HG02852 (cell line): ENCODE measurements around the gene TRIM56.
"Not testable (repeated sequence)": the region's sequence is repeated elsewhere in the genome, so short reads cannot be mapped to it uniquely, and the experiment has no call there.

Experiments used
- ATAC-seq: cut with Tn5 transposase; IDR thresholded peaks from one replicate; pipeline ENCODE4 v1.9.1; 2021; ENCODE audit warnings: mild to moderate bottlenecking, moderate library complexity; ENCODE audit not compliant: unreplicated experiment

TRIM56 gene

DNA sequence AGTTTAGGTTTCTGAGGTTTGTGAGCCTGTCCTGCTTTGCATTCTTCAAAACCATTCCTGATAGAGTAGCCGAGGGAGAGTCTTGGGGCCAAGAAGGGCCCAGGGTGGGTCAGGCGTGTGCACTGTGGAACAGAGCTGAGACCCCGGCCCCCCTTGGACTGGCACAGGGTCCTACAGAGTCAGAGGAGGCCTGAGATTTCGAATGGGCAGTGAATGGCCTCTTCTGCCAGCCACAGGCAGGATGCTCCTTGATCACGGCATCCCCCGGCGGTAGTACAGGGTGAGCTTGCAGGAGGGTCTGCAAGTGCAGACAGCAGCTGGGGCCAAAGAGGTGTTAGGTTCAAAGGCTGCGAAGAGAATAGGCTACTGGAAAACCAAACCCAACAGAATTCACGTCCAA is 4.6 kb downstream of the TRIM56 start:
- ATAC-seq = no peak

DNA sequence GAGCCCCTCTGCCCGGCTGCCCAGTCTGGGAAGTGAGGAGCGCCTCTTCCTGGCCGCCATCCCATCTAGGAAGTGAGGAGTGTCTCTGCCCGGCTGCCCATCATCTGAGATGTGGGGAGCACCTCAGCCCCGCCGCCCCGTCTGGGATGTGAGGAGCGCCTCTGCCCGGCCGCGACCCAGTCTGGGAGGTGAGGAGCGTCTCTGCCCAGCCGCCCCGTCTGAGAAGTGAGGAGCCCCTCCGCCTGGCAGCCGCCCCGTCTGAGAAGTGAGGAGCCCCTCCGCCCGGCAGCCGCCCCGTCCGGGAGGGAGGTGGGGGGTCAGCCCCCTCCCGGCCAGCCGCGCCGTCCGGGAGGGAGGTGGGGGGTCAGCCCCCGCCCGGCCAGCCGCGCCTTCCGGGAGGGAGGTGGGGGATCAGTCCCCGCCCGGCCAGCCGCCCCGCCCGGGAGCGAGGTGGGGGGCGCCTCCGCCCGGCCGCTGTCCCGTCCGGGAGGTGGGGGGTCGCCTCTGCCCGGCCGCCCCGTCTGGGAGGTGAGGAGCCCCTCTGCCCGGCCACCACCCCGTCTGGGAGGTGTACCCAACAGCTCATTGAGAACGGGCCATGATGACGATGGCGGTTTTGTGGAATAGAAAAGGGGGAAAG is 7.1 kb downstream of the TRIM56 start:
- not testable (repeated sequence) for ATAC-seq

DNA sequence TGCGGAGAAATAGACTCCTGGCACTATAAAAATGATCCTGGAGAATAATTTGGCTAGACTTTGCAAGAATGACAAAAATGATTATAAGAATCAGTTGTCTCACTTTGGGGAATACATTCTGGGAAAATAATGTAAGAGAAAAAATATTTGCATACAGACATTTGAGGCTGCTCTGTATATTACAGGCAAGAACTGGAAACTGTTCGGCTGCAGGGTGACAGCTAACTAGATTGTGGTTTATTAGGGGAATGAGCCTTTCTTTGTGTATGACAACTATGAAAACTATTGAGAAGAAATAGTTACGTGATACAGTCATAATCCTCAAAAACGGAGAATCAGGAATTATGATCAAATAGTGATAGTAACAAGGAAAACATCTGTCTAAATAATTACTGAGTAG is 8.6 kb downstream of the TRIM56 start:
- ATAC-seq = no peak

DNA sequence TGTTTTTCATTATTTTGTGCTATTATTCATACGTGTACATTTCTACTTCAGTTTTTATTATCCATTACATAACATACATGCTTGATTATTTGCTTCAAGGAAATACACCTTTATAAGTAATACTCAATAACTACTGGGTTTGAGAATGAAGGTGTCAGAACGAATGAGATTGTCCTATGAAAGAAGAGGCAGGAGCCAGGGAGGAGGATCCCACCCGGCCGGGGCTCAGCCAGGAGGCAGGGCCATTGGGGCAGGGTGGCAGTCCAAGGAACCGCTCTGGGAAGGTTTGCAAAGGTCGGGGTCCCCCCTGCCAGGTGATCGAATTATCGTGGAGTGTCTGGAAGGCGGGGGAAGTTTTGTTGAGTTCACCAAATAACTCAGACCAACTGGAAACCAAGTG is 9.1 kb downstream of the TRIM56 start:
- no peak for ATAC-seq

DNA sequence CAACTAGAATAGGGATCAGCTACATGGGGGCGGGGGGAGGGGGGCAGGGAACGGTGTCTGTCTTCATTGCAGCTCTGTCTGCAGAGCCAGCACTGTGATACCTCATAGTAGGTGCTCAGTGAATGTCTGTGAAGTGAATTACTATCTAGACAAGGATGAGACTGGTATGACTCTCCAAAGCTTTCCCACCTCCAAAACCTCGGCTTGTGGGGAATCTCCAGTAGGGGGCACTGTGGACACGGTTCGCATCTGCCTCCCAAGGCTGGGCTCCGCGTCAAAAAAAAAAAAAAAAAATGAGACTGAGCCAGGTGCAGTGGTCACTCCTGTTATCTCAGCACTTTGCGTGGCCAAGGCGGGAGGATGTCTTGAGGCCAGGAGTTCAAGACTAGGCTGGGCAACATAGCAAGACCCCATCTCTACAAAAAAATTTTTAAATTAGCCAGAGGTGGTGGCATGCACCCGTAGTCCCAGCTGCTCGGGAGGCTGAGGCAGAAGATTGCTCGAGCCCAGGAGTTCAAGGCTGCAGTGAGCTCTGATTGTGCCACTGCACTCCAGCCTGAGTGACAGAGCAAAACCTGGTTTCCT is 9.6 kb downstream of the TRIM56 start:
- ATAC-seq = no peak

DNA sequence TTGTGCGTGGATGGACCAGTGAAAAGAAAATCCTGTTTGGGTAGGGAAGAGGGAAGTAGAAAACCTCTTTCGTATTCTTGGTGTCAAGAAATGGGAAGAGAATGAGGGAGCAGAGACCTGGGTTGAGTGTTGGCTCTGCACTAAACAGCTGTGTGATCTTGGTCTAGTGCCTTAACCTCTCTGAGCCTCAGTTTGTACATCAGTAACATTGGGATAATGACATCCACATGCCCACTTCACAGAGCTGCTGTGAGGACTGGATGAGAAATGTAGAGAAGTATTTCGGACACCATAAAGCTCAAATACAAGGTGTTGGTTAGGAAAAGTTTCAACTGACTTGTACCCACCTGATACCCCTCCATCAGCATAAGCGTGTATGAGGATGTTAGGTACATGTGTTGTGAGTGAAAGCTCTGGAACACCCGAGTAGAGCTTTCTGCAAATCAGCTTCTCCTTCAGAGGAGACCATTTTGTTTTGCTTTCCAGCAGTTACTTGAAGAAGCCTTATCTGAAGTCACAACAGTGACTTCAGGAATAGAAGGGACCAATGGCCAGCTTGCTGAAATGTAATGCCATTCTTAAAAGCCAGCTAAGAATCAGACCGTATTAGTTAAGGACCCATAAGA is 11.2 kb downstream of the TRIM56 start:
- no peak for ATAC-seq

DNA sequence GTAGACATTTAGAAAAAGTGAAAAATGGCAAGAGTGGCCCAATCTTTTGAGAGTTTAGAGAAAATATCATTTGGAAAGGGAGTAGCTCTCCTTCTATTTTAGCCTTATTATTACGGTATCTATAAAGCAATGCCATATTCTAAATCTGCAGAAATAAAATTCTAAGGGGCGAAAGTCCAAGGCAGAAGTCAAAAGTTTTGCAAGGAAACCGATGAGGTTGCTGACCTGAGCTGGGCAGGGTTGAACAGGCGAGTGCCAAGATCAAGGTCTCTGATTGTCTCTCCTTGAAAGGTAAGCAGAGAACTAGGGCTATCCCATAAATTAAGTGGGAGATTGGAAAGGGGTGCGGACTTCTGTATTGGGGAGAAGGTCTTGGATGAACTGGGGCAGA is 11.7 kb downstream of the TRIM56 start:
- no peak for ATAC-seq

DNA sequence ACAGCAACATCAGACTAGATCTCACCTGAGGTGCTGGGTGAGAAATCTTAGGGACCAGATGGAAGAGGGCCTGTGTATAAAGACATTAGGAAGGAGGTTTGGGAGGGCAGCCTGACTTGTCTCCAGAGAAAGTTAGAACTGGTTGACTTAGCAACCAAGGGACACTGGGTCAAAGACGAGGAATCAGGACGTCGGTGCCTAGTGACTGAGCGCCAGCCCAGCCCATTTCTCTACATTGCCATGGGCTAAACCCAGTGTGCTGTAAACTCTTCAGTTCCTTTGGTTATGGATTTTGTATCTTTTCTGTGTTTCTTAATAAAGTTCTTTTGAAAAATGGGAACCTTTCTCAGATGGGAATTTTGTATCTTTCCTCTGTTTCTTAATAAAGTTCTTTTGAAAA is 12.3 kb downstream of the TRIM56 start:
- ATAC-seq = no peak

DNA sequence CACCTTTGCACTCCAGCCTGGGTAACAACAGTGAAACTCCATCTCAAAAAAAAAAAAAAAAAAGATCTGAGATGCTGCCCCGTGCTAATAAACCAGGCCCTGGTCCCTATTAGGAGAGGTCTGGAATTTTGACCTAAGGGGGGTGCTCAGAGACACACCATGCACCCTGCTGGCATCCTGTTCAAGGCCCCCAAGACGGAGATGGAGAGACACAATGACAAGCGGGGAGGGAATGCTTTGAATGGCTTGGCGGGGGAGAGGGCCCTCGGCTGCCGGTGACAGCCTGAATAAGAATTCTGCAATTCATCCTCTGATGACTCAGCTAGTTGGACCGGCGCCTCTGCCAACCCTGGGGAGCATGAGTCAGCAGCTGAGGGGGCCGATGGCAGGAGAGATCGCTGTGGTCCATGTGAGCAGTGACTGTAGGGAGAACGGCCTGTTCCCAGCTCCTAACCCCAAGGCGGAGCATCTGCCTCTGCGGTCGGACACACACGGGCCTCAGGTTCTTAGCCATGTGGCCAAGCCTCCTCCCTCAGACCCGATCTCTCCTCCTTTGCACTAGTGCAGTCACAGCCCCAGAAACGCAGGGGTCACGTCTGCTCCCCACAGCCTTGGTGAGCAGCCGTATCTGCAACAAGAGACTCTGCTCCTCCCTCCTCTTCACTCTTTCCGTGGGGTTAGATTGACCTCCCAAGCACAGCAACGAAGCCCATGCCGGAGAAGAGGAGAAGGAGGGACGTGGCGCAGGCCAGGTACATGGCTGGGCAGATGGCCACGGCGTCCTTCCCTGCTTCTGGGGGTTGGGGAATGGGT is 14.9 kb downstream of the TRIM56 start:
- no peak for ATAC-seq

DNA sequence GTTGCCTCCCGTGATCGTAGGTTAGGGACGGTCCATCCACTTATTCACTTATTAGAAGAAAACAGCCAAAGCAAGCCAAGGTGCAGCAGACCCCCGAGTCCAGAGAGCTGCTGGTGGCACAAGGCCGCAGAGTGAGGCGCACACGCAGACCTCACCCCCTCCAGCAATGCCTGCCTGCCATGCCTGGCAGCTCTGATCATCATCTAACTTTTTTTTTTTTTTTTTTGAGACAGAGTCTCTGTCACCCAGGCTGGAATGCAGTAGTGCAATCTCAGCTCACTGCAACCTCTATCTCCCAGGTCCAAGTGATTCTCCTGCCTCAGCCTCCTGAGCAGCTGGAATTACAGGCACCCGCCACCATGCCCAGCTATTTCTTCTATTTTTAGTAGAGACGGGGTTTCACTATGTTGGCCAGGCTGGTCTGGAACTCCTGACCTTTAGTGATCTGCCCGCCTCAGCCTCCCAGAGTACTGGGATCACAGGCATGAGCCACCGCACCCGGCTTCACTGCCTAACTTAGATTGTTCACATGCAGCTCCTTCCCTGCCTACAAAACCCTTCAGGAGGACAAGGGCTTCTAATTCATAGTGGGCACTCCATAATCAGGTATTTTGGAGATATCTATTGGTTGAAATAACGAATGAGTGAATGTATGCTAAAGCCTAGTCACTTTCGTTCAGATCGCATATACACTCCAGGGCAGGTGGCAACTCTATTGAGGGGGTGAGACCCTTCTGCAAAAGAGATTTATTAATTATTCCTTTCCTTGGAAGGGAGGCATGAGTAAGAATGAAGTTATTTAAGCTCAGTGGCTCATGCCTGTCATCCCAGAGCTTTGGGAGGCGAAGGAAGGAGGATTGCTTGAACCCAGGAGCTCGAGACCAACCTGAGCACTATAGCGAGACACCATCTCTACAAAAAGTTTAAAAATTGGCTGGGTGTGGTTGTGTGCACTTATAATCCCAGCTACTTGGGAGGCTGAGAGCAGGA is 15.9 kb downstream of the TRIM56 start:
- no peak for ATAC-seq

DNA sequence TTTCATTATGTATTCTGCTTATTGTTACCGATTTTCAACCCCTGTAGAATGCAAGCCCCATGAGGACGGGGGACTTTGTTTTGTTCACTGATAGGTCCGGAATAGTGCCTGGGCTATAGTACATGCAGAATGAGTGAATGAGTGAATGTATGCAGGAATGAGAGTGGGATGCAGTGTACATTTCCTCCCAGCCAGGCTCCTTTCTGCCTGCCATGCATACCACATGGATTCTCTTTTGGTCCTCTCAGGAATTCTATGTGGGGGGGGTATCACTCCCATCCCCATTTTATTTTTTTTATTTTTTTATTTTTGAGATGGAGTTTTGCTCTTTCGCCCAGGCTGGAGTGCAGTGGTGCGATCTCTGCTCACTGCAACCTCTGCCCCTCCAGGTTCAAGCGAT is 16.7 kb downstream of the TRIM56 start:
- ATAC-seq = no peak

DNA sequence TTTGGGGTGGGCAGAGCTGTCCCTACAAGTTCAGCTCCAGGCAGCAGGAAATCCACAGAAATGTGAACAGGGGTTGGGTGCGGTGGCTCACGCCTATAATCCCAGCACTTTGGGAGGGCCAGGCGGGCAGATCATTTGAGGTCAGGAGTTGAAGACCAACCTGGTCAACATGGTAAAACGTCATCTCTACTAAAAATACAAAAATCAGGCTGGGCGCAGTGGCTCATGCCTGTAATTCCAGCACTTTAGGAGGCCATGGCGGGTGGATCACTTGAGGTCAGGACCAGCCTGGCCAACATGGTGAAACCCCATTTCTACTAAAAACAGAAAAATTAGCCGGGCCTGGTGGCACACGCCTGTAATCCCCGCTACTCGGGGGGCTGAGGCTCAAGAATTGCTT is 18.4 kb downstream of the TRIM56 start:
- ATAC-seq = not testable (repeated sequence)

DNA sequence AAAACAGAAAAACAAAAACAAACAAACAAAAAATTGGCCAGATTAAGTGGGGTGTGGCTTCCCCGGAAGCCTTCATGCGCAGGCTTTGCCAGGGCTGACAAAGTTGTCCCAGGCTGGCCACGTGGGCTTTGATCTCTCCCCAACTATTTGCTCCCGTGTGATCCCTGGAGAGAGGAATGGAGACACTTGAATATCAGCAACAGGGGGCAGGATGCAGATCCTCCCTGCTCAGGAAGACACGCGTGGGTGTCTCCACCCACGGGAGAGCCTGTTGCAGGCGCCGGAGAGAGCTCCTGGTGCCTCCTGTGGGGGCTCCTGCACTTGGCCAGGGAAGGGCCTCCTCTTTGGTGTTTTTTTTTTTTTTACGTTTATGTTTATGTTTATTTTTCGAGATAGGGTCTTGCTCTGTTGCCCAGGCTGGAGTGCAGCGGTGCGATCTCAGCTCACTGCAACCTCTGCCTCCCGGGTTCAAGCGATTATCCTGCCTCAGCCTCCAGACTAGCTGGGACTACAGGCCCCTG is 19.0 kb downstream of the TRIM56 start:
- no peak for ATAC-seq

DNA sequence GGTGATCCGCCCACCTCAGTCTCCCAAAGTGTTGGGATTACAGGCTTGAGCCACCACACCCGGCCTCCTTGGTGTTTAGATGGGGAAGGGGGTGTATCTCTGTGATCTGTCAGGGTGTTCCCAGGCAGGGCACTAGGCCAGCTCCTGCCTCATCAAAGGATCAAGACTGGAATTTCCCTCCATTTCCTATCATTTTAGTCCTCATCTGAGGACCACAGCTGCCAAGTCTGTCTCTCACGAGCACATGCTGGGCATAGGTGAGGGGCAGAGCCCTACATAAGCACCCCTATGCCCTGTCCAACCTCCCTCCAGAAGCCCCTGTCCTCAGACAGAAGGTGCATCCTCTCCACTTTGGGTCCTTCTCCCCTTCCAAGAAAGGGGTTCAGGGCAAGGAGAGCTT is 19.5 kb downstream of the TRIM56 start:
- ATAC-seq = no peak

DNA sequence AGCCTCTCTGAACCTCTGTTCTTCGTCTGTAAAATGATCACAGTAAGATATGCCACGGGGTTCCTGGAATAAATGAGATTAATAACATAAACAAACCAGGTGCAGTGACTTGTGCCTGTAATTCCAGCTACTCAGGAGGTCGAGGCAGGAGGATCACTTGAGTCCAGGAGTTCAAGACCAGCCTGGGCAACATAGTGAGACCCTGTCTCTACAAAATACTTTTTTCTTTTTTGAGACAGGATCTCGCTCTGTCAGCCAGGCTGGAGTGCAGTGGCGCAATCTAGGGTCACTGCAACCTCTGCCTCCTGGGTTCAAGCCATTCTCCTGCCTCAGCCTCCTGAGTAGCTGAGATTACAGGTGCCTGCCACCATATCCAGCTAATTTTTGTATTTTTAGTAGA is 20.0 kb downstream of the TRIM56 start:
- not testable (repeated sequence) for ATAC-seq

DNA sequence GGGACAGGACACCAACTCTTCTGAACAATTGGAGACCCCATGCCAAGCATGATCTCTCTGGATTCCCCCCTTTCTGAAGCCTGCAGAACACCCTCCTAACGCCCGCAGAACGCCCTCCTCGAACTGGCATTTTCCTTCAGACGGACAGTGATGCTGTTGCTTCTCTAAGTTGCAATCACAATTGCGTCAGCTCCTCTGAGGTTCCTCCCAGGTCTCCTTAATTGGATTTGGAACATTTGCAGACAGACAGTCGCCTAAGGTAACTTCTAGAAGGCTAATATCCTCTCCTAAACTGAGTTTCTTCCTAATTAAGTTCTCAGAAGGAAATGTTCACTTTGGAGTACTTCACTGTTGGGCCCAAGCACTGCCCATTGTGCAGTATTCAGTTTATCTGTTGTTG is 21.1 kb downstream of the TRIM56 start:
- ATAC-seq = no peak

DNA sequence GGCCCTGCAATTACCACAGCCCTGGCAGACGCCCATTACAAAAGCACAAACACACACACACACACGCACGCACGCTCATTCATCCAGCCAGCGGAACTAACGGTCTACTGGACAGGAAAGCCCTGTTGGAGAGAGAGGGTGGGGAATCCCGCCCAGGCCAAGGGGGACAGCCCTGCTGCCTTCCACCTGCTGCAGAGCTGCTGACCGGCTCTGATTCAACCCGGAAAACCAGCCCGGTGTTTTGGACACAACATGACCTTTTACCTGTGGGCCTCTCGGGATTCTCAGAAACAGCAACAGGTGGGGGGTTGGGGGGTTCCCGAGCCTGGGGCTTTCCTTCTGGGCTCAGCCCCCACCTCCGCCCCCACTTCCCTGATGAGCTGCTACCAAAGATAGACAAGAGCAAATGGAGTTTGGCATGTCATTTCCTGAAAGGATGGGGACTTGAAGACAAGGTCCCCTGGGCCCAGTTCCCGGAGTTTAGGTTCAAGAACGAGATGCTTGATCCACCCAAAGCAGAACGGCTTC is 23.1 kb downstream of the TRIM56 start:
- ATAC-seq = no peak

DNA sequence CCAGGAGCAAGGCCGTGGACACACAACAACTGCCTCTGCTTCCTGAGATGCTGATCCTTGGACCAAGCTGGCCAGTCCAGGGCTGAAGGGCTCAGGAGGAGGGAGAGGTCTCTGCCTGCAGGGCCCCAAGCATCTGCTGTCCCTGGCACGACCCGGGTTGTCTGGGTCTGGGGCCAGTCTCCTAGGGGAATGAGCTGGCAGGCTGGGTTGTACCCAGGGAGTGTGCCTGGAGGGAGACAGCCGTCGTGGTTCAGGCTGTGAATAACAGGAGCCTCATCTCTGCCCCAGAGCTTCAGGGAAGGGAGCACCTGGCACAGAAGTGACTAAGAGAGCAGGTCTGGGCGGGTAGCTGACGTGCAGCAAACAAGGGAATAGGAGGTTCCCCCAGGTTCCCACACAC is 23.7 kb downstream of the TRIM56 start:
- ATAC-seq = no peak

DNA sequence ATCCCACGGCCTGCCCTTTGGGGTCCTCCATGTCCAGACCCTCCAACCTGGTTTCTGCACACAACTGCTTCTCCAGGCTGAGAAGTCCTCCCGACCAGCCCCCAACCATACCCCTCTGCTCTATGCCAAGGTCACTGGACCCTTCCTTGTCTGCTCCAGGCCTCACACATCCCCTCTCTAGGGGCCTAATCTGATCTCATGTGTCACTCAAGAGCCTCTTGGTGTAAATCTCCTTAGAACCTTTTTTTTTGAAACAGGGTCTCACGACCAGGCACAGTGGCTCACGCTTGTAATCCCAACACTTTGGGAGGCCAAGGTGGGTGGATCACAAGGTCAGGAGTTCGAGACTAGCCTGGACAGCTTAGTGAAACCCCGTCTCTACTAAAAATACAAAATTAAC is 24.1 kb downstream of the TRIM56 start:
- no peak for ATAC-seq

DNA sequence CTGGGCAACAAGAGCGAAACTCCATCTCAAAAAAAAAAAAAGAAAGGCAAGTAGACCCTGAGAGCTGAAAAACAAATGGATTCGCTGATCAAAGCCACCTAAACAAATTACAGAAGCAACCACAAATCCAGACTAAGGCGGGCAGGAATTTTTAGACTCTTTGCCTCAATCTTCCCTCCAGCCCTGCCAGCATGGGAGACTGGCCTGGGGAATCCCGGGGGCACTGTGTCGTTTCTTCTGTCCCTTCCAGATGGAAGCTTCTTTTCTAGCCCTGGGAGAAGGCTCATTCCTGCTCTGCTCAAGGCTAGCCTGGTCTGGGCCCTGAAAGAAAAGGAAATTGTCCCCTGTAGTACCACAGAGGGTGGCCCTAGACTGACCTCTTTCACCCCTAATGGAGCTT is 26.0 kb downstream of the TRIM56 start:
- no peak for ATAC-seq
